Measurements from ENCODE around the gene IMMP2L.

The IMMP2L gene

DNA sequence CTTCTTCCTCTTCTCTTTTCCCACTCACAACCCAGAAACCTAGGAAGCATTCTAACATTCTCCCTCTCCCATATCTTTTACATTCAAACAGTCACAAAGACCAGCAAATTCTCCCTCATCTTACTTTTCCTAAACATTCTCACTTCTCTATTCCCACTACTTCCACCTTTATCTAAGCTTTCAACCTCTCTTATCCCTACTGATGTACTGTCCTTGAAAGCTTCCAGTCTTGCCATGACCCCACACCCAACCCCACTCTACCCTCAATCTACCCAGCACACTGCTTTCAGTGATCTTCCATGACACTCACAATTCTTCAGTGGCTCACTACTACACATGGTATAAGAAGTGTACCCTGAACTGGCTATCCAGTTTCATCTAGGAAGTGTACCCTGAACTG, 5.3 kb downstream of the IMMP2L start:
- DNase-seq, result no peak

DNA sequence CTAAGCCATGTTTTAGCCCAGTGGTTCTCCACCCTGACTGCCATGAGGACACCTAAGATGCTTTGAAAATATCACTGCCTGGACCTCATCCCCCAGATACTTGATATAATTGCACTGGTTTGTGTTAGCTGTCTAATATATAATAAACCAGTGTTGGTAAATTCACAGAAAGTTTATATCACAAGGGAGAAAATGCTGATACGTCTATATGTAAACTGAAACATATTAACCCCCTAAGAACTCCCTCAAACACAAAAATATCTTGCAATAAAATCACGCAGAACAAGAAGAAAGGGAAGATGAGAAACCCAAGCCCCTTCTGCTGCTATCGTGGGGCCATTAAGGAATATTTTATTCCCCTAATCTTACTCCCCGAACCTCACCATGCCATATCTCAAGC, 8.2 kb downstream of the IMMP2L start:
- no peak for DNase-seq

GRCh38 chr7:111541067-111541466, 21.2 kb downstream of the IMMP2L start:
- no peak for DNase-seq

- DNase-seq, result no peak
These were observed 22.0 kb downstream of the IMMP2L start for GRCh38 chr7:111540199-111540815.

DNA sequence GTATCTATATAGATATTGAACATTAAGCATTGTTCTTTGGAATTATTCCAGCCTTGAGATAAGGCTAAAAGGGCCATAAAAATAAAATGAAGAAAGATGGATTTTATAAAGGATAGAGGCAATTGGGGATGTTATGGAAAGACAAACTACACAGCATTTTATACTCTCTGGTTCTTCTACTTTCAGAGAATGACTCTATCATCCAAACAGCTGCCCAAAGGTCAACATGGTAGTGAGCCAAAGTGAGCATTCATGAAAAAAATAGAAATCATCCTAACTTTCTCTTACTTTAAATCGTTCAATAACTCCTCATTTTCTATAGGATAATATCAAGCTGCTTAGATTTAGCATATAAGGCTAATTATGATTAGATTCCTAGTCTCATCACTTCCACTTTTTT, 25.2 kb downstream of the IMMP2L start:
- no peak for DNase-seq

DNA sequence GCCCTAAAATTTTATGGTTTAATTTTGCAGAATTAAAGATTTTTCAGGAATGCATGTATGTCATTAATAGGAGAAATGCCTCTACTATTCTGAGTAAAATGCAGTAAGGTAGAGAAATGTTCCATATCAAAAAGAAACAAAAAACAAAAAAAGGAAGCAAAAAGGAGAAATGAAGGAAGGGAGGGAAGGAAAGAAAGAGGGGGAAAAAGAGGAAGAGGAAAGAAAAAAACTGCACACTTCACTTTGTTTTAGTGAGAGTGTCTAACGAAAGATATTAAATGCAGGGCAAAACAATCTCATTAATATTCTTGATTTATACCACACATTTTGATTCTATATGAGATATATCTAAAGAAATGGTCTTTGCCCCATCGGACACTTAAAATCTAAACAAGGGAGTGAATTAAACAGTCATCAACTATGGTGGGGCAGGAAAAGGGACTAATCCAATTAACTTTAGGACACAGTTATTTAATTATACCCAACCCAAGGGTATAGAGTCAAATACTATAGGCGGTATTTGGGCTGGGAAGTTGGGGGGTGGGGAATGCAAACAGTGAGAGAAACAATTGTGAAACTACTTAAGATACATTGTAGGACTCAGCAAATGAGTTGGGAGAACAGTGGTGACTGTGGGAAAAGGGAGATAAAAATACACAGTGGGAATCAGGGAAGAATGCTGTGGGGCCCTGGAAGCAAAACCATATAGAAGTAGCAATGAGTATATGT, 27.0 kb downstream of the IMMP2L start:
- no peak for DNase-seq

DNA sequence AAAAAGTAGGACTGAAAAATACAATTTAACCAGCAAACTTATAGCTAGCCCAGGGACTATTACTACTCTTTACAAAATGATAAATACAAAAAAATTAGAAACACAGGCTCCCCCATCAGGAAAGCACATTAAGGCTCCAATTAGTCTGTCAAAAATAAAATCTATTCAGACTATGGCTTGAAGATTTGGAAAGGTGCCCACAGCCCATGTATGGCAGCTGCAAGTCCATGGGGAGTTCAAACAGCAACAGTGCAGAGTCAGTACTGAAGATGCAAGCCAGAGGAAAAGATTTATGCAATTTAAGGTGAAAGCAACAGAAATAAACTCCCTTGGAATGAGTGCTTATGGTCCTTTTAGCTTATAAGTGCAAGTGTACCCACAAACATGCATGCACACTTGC, 29.7 kb downstream of the IMMP2L start:
- no peak for DNase-seq

- no peak for DNase-seq
These were observed 30.3 kb downstream of the IMMP2L start for GRCh38 chr7:111531993-111532392.

GRCh38 chr7:111530356-111530668, 32.0 kb downstream of the IMMP2L start:
- DNase-seq, result no peak

DNA sequence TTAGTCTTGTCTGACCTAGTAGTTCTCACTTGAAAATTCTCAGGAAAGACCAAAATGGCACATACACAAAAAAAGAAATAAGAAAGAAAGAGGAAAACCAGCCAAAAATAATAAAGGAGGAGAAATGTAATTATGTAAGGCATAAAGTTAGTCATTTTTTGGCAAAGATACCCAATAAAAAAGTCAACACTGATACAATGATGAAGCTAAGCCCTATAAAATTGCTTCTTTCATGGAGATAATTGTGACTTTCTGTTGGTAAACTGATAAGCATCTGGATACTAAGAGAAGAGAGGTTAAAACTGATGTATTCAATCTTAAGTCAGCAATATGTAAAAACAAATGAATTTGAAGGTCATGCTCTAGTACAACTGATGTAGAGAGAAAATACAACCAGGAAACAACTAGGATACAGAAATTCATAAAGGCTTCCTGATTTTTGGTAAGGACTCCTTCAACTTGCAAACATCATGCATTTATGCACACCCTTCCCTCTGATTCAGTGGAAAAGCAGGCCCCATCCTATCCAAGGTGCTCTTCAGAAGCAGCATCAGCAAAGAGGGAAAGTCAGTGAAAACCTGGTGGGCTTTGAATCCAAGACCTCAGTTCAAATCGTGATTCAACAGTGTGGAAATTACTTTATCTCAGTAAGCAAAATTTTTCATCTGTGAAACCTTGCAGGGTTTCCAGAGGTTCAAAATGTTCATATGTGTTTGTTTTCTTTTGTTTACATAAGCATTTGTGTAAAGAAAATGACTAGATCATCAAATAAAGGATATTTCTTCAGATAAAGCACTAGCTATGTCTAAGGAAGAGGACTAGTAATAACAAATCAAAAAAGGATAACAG, 32.6 kb downstream of the IMMP2L start:
- DNase-seq, result no peak

DNA sequence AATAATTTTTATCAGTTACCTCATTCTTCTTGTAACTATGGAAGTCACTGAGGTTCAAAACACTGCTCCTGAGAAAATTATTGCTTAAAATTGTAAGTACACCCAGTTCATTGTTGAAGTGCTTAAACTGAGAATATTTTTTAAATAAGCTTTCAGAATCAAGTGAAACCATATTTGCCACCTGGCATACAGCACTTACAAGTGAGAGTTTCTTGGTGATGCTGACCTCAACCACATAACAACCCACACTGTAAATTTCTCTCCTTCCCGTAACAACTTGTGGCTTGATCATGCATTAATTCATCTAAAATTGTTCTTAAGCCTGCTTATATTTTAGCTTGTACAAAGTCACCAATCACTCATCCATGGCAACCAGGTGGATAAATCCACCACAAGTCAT, 34.0 kb downstream of the IMMP2L start:
- no peak for DNase-seq

DNA sequence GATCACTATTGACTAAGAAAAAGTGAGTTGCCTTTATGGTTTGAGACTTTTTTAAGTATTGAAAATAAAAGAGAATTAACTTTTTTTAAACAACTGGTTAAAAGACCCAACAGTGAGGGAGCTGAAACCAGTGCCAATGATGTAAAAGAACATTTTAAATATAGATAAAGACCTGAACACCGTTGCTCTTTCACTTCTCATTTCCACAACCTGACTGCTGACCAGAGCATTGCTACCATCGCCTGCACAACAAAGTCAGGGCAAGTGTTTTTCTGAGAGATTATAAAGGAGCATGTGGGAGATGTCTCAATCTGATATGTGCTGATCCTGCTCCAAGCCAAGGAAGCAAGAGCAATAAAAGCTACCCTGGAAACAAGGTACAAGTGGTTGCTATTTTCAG, 34.7 kb downstream of the IMMP2L start:
- no peak for DNase-seq

- no peak for DNase-seq
These were observed 37.2 kb downstream of the IMMP2L start for GRCh38 chr7:111525100-111525499.

DNA sequence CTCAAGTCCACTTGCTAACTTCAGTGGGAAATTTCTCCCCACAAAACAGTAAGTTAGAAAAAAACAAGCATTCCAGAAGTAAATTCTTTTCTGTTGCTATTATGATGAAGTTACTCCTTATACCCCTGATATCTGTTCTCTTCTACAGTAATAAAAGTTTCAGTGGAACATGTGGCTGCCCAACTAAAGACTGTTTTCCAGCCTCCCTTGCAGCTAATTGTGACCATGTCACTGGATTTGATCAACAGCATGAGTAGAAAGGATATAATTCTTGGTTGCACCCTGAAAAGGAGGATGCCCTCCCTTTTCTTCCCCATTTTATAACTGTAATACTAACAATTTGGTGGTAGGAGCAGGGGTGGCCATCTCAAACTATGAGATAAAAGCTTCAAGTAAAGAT, 40.6 kb downstream of the IMMP2L start:
- no peak for DNase-seq

GRCh38 chr7:111518264-111518663, 44.0 kb downstream of the IMMP2L start:
- no peak for DNase-seq

DNA sequence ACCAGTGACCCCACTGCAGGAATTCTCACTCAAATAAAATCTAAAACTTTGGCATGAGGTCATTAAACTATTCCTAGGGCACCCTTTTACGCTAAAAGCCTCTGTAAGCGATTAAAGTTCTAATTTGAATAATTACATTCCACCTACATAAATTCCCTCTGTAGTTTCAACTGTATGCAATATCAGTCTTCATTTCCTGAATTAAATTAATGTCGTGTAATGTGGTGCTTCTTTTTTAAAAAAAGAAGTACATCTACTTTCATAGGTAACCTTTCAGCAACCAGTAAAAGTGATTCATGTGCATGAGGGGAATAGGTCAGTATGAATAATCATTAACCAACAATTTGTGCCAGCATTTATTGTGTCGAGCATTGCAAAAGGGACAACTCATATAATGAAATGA, 44.7 kb downstream of the IMMP2L start:
- no peak for DNase-seq

DNA sequence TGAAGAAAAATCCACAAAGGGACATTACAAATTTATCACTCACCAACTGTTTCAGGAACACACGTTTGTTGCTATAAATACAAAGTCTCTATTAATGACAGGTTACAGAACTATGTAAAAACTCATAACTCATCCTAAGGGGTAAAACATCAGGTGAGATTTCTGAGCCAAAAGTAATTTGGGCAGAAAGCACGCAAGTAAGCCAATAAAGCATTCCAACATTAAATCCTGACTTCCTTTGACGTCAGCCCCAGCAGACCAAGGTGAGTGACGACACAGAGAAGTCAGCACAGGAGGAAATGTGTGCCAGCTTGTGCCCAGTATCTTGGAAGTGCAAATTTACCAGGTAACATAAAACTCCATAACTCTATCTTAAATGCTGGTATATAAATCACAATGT, 45.7 kb downstream of the IMMP2L start:
- DNase-seq, result no peak

DNA sequence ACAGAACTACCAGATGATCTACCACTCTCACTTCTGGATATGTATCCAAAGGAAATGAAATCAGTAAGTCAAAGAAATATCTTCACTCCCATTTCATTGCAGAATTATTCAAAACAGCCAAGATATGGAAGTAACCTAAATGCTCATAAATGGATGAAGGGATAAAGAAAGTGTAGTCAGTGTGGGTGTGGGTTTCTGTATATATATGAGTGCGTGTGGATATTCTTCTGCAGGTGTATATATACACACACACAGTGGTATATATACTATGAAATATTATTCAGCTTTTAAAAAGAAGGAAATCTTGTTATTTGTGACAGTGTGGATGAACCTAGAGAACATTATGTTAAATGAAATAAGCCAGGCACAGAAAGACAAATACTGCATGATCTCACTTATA, 48.7 kb downstream of the IMMP2L start:
- no peak for DNase-seq

DNA sequence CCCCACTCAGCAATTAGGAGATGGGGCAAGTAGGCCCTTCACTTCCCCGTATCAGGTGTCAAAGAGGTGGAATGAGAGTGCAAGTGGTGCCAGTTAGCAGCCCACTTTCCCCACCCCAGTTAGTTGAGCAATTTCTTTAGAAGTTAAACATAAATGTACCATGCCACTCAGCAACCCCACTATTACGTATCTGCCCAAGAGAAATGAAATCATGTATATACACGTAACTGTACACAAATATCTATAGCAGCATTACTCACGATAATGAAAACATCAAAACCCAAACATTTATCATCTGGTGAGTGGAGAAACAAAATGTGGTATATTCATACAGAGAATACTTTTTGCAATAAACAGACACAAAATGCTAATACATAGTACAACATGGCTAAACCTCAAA, 50.4 kb downstream of the IMMP2L start:
- DNase-seq, result no peak

- DNase-seq, result no peak
These were observed 51.5 kb downstream of the IMMP2L start for GRCh38 chr7:111510584-111511378.

DNA sequence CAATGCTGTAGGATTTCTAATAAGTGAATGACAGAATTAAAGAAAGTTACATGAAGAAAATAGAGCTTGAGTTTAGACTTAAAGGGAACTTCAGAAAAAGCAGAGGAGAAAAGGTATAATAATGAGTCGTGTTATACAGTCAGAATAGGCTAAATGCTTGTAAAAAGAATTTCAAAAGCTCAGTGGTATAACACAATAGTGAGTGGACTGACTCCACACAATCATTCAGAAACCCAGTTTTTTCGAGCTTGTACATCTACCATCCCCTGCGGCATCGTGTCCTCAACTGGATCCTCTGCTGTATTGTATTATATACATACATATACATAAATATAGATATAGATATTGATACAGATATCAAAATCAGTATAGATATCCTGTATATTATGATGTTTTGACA, 52.2 kb downstream of the IMMP2L start:
- no peak for DNase-seq

- DNase-seq, result no peak
These were observed 53.0 kb downstream of the IMMP2L start for GRCh38 chr7:111509288-111509687.

GRCh38 chr7:111508387-111508786, 53.9 kb downstream of the IMMP2L start:
- DNase-seq, result no peak

Measured in NCI-H526 treated with DMSO at 0.1 percent for 48 hours (cell line).